GM19193 (cell line): ENCODE measurements around the gene GALNTL6.

ENCODE experiments used
- POLR2A ChIP-seq: IDR thresholded peaks from 4 replicates; pipeline ENCODE4 v1.6.1; 2011; ENCODE audit not compliant: insufficient read depth, insufficient read length; ENCODE audit errors: extremely low read depth

GALNTL6 gene

GRCh38 chr4:171847751-171848150 lies 34.5 kb downstream of the GALNTL6 start:
- no peak for TF ChIP-seq POLR2A

GRCh38 chr4:171849686-171850222 lies 36.5 kb downstream of the GALNTL6 start:
- TF ChIP-seq POLR2A, result no peak

GRCh38 chr4:171851295-171851694 lies 38.1 kb downstream of the GALNTL6 start:
- TF ChIP-seq POLR2A, result no peak

GRCh38 chr4:171857302-171858012 lies 44.3 kb downstream of the GALNTL6 start:
- TF ChIP-seq POLR2A, result no peak

GRCh38 chr4:171875291-171875690 lies 62.1 kb downstream of the GALNTL6 start:
- no peak for TF ChIP-seq POLR2A

- TF ChIP-seq POLR2A, result no peak
Observed at GRCh38 chr4:171876636-171877035, 63.4 kb downstream of the GALNTL6 start.

- TF ChIP-seq POLR2A, result no peak
Observed at GRCh38 chr4:171880136-171880535, 66.9 kb downstream of the GALNTL6 start.

GRCh38 chr4:171889681-171890080 lies 76.5 kb downstream of the GALNTL6 start:
- no peak for TF ChIP-seq POLR2A

- no peak for TF ChIP-seq POLR2A
Observed at GRCh38 chr4:171891038-171891437, 77.8 kb downstream of the GALNTL6 start.

- TF ChIP-seq POLR2A, result no peak
Observed at GRCh38 chr4:171896426-171896825, 83.2 kb downstream of the GALNTL6 start.

- TF ChIP-seq POLR2A, result no peak
Observed at GRCh38 chr4:171919314-171919713, 106.1 kb downstream of the GALNTL6 start.

- no peak for TF ChIP-seq POLR2A
Observed at GRCh38 chr4:171920901-171921300, 107.7 kb downstream of the GALNTL6 start.

- TF ChIP-seq POLR2A, result no peak
Observed at GRCh38 chr4:171924746-171925376, 111.7 kb downstream of the GALNTL6 start.

GRCh38 chr4:171928336-171928735 lies 115.1 kb downstream of the GALNTL6 start:
- TF ChIP-seq POLR2A, result no peak

- no peak for TF ChIP-seq POLR2A
Observed at GRCh38 chr4:171929477-171929876, 116.3 kb downstream of the GALNTL6 start.

- no peak for TF ChIP-seq POLR2A
Observed at GRCh38 chr4:171929907-171930306, 116.7 kb downstream of the GALNTL6 start.

GRCh38 chr4:171932238-171932637 lies 119.0 kb downstream of the GALNTL6 start:
- no peak for TF ChIP-seq POLR2A

- no peak for TF ChIP-seq POLR2A
Observed at GRCh38 chr4:171940656-171941055, 127.5 kb downstream of the GALNTL6 start.
